ENCODE results near the gene HSD11B2.

DNA sequence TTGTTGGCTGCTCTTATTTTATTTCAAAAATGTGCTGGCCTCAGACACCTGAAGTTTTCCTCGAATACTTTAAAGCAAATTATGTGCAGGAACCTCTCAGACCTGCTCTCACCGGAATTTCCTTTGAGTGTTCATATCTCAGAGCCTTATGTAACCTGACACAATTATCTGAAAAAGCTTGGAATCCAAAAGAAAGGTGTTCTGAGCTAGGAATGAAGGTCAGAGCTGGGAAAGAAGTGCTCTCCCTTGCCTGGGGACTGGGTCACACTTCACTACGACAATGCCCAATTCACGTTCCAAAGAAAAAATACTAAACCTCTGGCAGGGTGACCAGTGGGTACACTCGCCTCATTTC, 6.7 kb upstream of the HSD11B2 start:
- TF ChIP-seq POLR2A (IDR thresholded peaks at IDR 0.05) (no peak), POLR2AphosphoS5 (IDR thresholded peaks at IDR 0.05) (no peak)
- TF ChIP-seq, protein P1, sequence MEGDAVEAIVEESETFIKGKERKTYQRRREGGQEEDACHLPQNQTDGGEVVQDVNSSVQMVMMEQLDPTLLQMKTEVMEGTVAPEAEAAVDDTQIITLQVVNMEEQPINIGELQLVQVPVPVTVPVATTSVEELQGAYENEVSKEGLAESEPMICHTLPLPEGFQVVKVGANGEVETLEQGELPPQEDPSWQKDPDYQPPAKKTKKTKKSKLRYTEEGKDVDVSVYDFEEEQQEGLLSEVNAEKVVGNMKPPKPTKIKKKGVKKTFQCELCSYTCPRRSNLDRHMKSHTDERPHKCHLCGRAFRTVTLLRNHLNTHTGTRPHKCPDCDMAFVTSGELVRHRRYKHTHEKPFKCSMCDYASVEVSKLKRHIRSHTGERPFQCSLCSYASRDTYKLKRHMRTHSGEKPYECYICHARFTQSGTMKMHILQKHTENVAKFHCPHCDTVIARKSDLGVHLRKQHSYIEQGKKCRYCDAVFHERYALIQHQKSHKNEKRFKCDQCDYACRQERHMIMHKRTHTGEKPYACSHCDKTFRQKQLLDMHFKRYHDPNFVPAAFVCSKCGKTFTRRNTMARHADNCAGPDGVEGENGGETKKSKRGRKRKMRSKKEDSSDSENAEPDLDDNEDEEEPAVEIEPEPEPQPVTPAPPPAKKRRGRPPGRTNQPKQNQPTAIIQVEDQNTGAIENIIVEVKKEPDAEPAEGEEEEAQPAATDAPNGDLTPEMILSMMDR (IDR thresholded peaks at IDR 0.05): no peak

Data from prostate gland (tissue), 2 donors.